Psoas muscle (tissue), 8 donors: ENCODE measurements around the gene OMD. TPM values are rescaled to one million over a fixed set of nuclear protein-coding genes. Genes with fewer than 3 reads are reported as not detected.

Source experiments
- ATAC-seq, 4 donors: fragments of 200-7000 bp; cut with Tn5 transposase; one replicate each; pipeline ENCODE4 v1.9.1; 2020; ENCODE audit warnings: moderate library complexity in 3 of 4, mild to moderate bottlenecking in 2 of 4
- DNase-seq, 2 donors: peaks; one replicate each; pipeline ENCODE4 v3.0.0-alpha.2; 2020
- H3K27ac ChIP-seq: fragments of 200-600 bp; one replicate; pipeline ENCODE4 v1.8.0; 2022
- H3K27me3 ChIP-seq, 3 donors: fragments of 200-600 bp in 1 of 3; one replicate each; pipeline versions ENCODE4 v1.6.1 to v1.8.0; 2013 to 2022; ENCODE audit warnings: low read length in 2 of 3, mild to moderate bottlenecking in 2 of 3, moderate library complexity in 1 of 3; ENCODE audit not compliant: insufficient read depth in 3 of 3
- H3K36me3 ChIP-seq, 2 donors: fragments of 200-600 bp in 1 of 2; one replicate each; pipeline versions ENCODE4 v1.6.1 to v1.8.0; 2013 to 2022; ENCODE audit warnings: low read depth in 1 of 2, mild to moderate bottlenecking in 1 of 2, moderate library complexity in 1 of 2; ENCODE audit not compliant: insufficient read depth in 1 of 2
- H3K4me1 ChIP-seq: fragments of 200-600 bp; one replicate; pipeline ENCODE4 v1.8.0; 2022
- H3K4me3 ChIP-seq: fragments of 200-600 bp; one replicate; pipeline ENCODE4 v1.8.0; 2022; ENCODE audit warnings: mild to moderate bottlenecking
- H3K9me3 ChIP-seq: fragments of 200-600 bp; one replicate; pipeline ENCODE4 v1.8.0; 2022
- CTCF ChIP-seq: fragments of 200-600 bp; IDR thresholded peaks from one replicate; pipeline ENCODE4 v1.8.0; 2022; ENCODE audit warnings: antibody characterized with exemption
- WGBS, 3 donors: extraction: QIAGEN DNeasy Blood & Tissue Kit; methylation state at CpG; one replicate each; pipeline versions ENCODE4 v1.1.6 to v1.1.7; 2013; 5-methylcytosine and 5-hydroxymethylcytosine counted together
- intact Hi-C, 2 donors: fragments of 100-400 bp; cut with DNase I; formaldehyde crosslinking; loops; one replicate each; pipeline versions ENCODE4 v1.11.0 to v1.14.2; 2022
- polyA plus RNA-seq, 3 donors: library from polyadenylated mRNA; stranded (reverse); fragments of 200-250 nt; gene quantifications; one replicate each; pipeline ENCODE4 v1.2.3, GENCODE V29; 2013
- total RNA-seq, 4 donors: library from RNA; stranded (reverse); fragmentation: NEBNext Ultra II Directional in 2 of 4; extraction: Animal tissue kit (Norgen Biotek cat#: 25700) in 2 of 4; gene quantifications; one replicate each; pipeline versions ENCODE4 v1.2.1 to v1.2.4, GENCODE V29; 2021 to 2023
- donor health status: healthy with polysubstance abuse.
- donor health status: DM: no; HTN: no; CAD: no; lungs with moderate emphysema.
- donor health status: Bipolar disorder and iron deficiency.
- donor health status: healthy.
- donor health status: DM: yes; HTN: yes; CAD: no.
- donor health status: DM: no; HTN: no; CAD: no.
- donor health status: DM: no; HTN: no; CAD: no.
- donor health status: DM: yes; HTN: yes; CAD: no.

Gene OMD
- total and polyA plus RNA-seq, 7 donors = 0.12 to 1.7 (median 0.68) TPM

GRCh38 chr9:92385001-92385400, 39.3 kb downstream of the OMD start:
- H3K36me3 ChIP-seq = no peaks in the 10 kb centered on the region
- H3K27ac ChIP-seq = no peak overlapping the region
- no peaks in the 10 kb centered on the region for H3K27me3 ChIP-seq
- no peak overlapping the region for H3K4me3 ChIP-seq
- WGBS, 3 donors = 79 to 86% (median 83%) methylated on average over 3 of the region's 3 CpGs
- H3K4me1 ChIP-seq = no peaks in the 10 kb centered on the region
- intact Hi-C loops = no loop called here
- ATAC-seq = no peak
- DNase-seq = no peak
- no peak for TF ChIP-seq CTCF
- no peaks in the 10 kb centered on the region for H3K9me3 ChIP-seq

- Histone ChIP-seq H3K9me3 (no peaks in the 10 kb centered on the region), H3K27me3 (no peaks in the 10 kb centered on the region), H3K36me3 (no peaks in the 10 kb centered on the region), H3K27ac (no peak overlapping the region), H3K4me1 (no peaks in the 10 kb centered on the region), H3K4me3 (no peak overlapping the region)
- TF ChIP-seq CTCF = no peak
- ATAC-seq (no peak), DNase-seq (no peak)
- intact Hi-C loops = no loop called here
- WGBS, 3 donors = 96 to 100% (median 98%) methylated on average over 1 of the region's 1 CpG
These were observed 39.9 kb downstream of the OMD start for GRCh38 chr9:92384375-92384774.

GRCh38 chr9:92381775-92382174, 42.5 kb downstream of the OMD start:
- DNase-seq (no peak), ATAC-seq (no peak)
- Histone ChIP-seq H3K4me1 (no peaks in the 10 kb centered on the region), H3K27me3 (no peaks in the 10 kb centered on the region), H3K9me3 (no peaks in the 10 kb centered on the region), H3K27ac (no peak overlapping the region), H3K36me3 (no peaks in the 10 kb centered on the region), H3K4me3 (no peak overlapping the region)
- 91 to 98% (median 92%) methylated on average over 2 of the region's 2 CpGs for WGBS, 3 donors
- TF ChIP-seq CTCF = no peak
- intact Hi-C loops = no loop called here

DNA sequence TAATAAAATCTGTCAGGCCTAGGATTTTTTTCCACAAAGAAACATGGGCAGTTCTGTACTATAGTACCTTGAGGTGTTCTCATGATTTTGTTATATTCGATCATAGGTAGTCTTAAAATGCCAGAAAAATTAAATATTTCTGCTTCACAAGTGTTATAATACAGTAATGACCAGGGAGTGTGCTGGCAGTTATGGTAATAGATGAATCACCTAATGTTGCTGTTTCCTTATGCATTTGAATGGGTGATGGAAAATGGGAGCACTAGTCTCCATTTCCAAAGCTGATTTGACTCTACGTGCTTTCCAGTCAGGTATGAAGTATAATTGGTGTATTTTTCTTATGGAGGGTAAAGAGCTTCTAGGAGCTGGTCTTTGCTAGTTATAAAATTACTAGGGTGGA, 43.7 kb downstream of the OMD start:
- Histone ChIP-seq H3K36me3 (no peaks in the 10 kb centered on the region), H3K4me1 (no peaks in the 10 kb centered on the region), H3K9me3 (no peaks in the 10 kb centered on the region), H3K4me3 (no peak overlapping the region), H3K27me3 (no peaks in the 10 kb centered on the region), H3K27ac (no peak overlapping the region)
- TF ChIP-seq CTCF = no peak
- intact Hi-C loops = no loop called here
- 97 to 100% (median 98%) methylated on average over 2 of the region's 2 CpGs for WGBS, 3 donors
- ATAC-seq (no peak), DNase-seq (no peak)

GRCh38 chr9:92378865-92379560, 45.3 kb downstream of the OMD start:
- TF ChIP-seq CTCF = no peak
- no peaks in the 10 kb centered on the region for H3K36me3 ChIP-seq
- H3K9me3 ChIP-seq = no peaks in the 10 kb centered on the region
- H3K27ac ChIP-seq = no peak overlapping the region
- ATAC-seq = no peak
- intact Hi-C loops = no loop called here
- H3K4me1 ChIP-seq = no peaks in the 10 kb centered on the region
- H3K27me3 ChIP-seq = no peaks in the 10 kb centered on the region
- H3K4me3 ChIP-seq = no peak overlapping the region
- 81 to 86% (median 82%) methylated on average over 7 of the region's 7 CpGs for WGBS, 3 donors
- DNase-seq = no peak
